SK-N-SH (cell line): ENCODE results near the gene TMOD4. TPM values are rescaled to one million over a fixed set of nuclear protein-coding genes. Genes with fewer than 3 reads are reported as not detected.

Experiments used
- CTCF ChIA-PET: fragments of 300-600, 350-600 bp; formaldehyde crosslinking; extraction: SDS; loops from one replicate; lab custom pipeline; 2021; lab: Yijun Ruan, JAX
- POLR2A ChIA-PET: fragments of 350-600 bp; sonication (Branson Sonifier 250); formaldehyde crosslinking; extraction: SDS; loops from one replicate; lab custom pipeline; 2020; ENCODE audit warnings: antibody characterized with exemption, inconsistent platforms; lab: Yijun Ruan, JAX
- DNase-seq: peaks from one replicate; pipeline ENCODE4 v3.0.0; 2012
- H2AFZ ChIP-seq: fragments of 200-600 bp; sonication (generic); 2 replicates; pipeline ENCODE4 v1.8.1; 2016; ENCODE audit warnings: antibody characterized with exemption, mild to moderate bottlenecking, low read depth
- H3F3A ChIP-seq: fragments of 200-600 bp; sonication (generic); replicated peaks from 2 replicates; pipeline ENCODE3; 2016; ENCODE audit warnings: antibody characterized with exemption, mild to moderate bottlenecking; ENCODE audit not compliant: insufficient read depth
- H3K27ac ChIP-seq, 2 experiments: fragments of 200-500 bp in 1 of 2; fragments of 200-600 bp in 1 of 2; sonication (Bioruptor generic) in 1 of 2; sonication (generic), shearing (Covaris generic) in 1 of 2; 2 replicates each; pipeline versions ENCODE4 v1.5.1 to v1.6.1; 2014 to 2016; ENCODE audit warnings: low read depth in 2 of 2, inconsistent platforms in 1 of 2, low read length in 1 of 2, mild to moderate bottlenecking in 1 of 2, mixed read lengths in 1 of 2
- H3K27me3 ChIP-seq: fragments of 200-600 bp; sonication (generic), shearing (Covaris generic); 2 replicates; pipeline ENCODE4 v1.6.1; 2016; ENCODE audit warnings: mixed run types; ENCODE audit not compliant: insufficient read depth
- H3K36me3 ChIP-seq, 2 experiments: fragments of 200-500 bp in 1 of 2; fragments of 200-600 bp in 1 of 2; sonication (Bioruptor generic) in 1 of 2; sonication (generic) in 1 of 2; replicated peaks in 1 of 2; 2 replicates each; pipeline versions ENCODE3 to v1.5.1; 2014 to 2016; ENCODE audit warnings: low read length in 1 of 2, mild to moderate bottlenecking in 1 of 2; ENCODE audit not compliant: insufficient read depth in 2 of 2, control insufficient read depth in 1 of 2
- H3K4me1 ChIP-seq, 2 experiments: fragments of 200-500 bp in 1 of 2; fragments of 200-600 bp in 1 of 2; sonication (Bioruptor generic) in 1 of 2; sonication (generic), shearing (Covaris generic) in 1 of 2; 2 replicates each; pipeline versions ENCODE4 v1.5.1 to v1.6.1; 2014 to 2016; ENCODE audit warnings: low read depth in 1 of 2, low read length in 1 of 2, mixed run types in 1 of 2; ENCODE audit not compliant: insufficient read depth in 2 of 2, control insufficient read depth in 1 of 2
- H3K4me2 ChIP-seq: fragments of 200-600 bp; sonication (generic), shearing (Covaris generic); 2 replicates; pipeline ENCODE4 v1.6.1; 2017; ENCODE audit warnings: mixed run types
- H3K4me3 ChIP-seq, 2 experiments: fragments of 200-500 bp in 1 of 2; fragments of 200-600 bp in 1 of 2; sonication (Bioruptor generic) in 1 of 2; sonication (generic), shearing (Covaris generic) in 1 of 2; 2 replicates each; pipeline versions ENCODE4 v1.5.1 to v1.8.1; 2014 to 2016; ENCODE audit warnings: low read depth in 2 of 2, inconsistent platforms in 1 of 2, low read length in 1 of 2, mild to moderate bottlenecking in 1 of 2, mixed read lengths in 1 of 2, moderate library complexity in 1 of 2
- H3K79me2 ChIP-seq: fragments of 200-600 bp; sonication (generic); 2 replicates; pipeline ENCODE4 v1.8.1; 2017; ENCODE audit warnings: mild to moderate bottlenecking; ENCODE audit not compliant: insufficient read depth
- H3K9ac ChIP-seq: fragments of 200-600 bp; sonication (generic); 2 replicates; pipeline ENCODE4 v1.6.1; 2017; ENCODE audit warnings: mixed run types
- H3K9me2 ChIP-seq: fragments of 200-600 bp; sonication (generic); 2 replicates; pipeline ENCODE4 v1.6.1; 2017; ENCODE audit warnings: mixed run types
- H3K9me3 ChIP-seq: fragments of 200-600 bp; sonication (generic); 2 replicates; pipeline ENCODE4 v1.6.1; 2017; ENCODE audit warnings: mixed run types, mild to moderate bottlenecking, moderate library complexity
- H4K20me1 ChIP-seq: fragments of 200-600 bp; sonication (generic); 2 replicates; pipeline ENCODE4 v1.6.1; 2017; ENCODE audit warnings: mild to moderate bottlenecking, mixed run types; ENCODE audit not compliant: insufficient read depth
- CTCF ChIP-seq: fragments of 200-600 bp; sonication (generic); IDR thresholded peaks from 2 replicates; pipeline ENCODE4 v1.6.1; 2017; ENCODE audit warnings: antibody characterized with exemption, mild to moderate bottlenecking, moderate library complexity
- EZH2phosphoT487 ChIP-seq: fragments of 200-600 bp; sonication (generic); IDR thresholded peaks from 2 replicates; pipeline ENCODE4 v1.6.1; 2017; ENCODE audit warnings: low read depth, mixed run types, mild to moderate bottlenecking, antibody characterized with exemption, moderate library complexity, borderline replicate concordance
- FOSL2 ChIP-seq: IDR thresholded peaks from 2 replicates; pipeline ENCODE4 v1.4.0; 2012; ENCODE audit warnings: low read depth, mild to moderate bottlenecking, moderate library complexity, borderline replicate concordance
- FOXJ3 ChIP-seq: sonication (generic); formaldehyde crosslinking; IDR thresholded peaks from 2 replicates; pipeline ENCODE4 v1.5.1; 2020; ENCODE audit warnings: mild to moderate bottlenecking, missing genetic modification reagents
- GABPA ChIP-seq: IDR thresholded peaks from 2 replicates; pipeline ENCODE4 v1.4.0; 2012; ENCODE audit warnings: low read depth, mild to moderate bottlenecking
- GATA2 ChIP-seq: sonication (generic); formaldehyde crosslinking; IDR thresholded peaks from 2 replicates; pipeline ENCODE4 v1.5.0; 2020; ENCODE audit warnings: mild to moderate bottlenecking, missing genetic modification reagents
- IRF3 ChIP-seq: fragments of 150-350 bp; IDR thresholded peaks from 2 replicates; pipeline ENCODE4 v1.6.1; 2016; ENCODE audit warnings: mild to moderate bottlenecking, low read depth, low read length
- MAX ChIP-seq: IDR thresholded peaks from 2 replicates; pipeline ENCODE4 v1.4.0; 2012; ENCODE audit warnings: low read depth
- NRF1 ChIP-seq: IDR thresholded peaks from 2 replicates; pipeline ENCODE4 v1.6.1; 2012; ENCODE audit warnings: low read depth, mild to moderate bottlenecking, low read length
- PBX3 ChIP-seq: IDR thresholded peaks from 2 replicates; pipeline ENCODE4; 2012
- POLR2AphosphoS5 ChIP-seq: IDR thresholded peaks from 2 replicates; pipeline ENCODE4 v1.6.1; 2012; ENCODE audit warnings: low read depth, low read length
- RCOR1 ChIP-seq: fragments of 150-350 bp; IDR thresholded peaks from 2 replicates; pipeline ENCODE4 v1.6.1; 2017; ENCODE audit warnings: antibody characterized with exemption, low read length
- RFX5 ChIP-seq: IDR thresholded peaks from 2 replicates; pipeline ENCODE4 v1.6.1; 2012; ENCODE audit warnings: mild to moderate bottlenecking, improper control_type of control experiment, low read length
- YY1 ChIP-seq: IDR thresholded peaks from 2 replicates; pipeline ENCODE4 v1.4.0; 2012; ENCODE audit warnings: low read depth, mild to moderate bottlenecking
- WGBS: methylation state at CpG from one replicate; pipeline ENCODE4 v1.1.6; 2017; ENCODE audit warnings: low lambda C conversion rate; 5-methylcytosine and 5-hydroxymethylcytosine counted together
- polyA plus RNA-seq, 3 experiments: library from polyadenylated mRNA; depleted of rRNA; stranded (reverse); fragments of >200 nt; gene quantifications; 2 replicates each; pipeline ENCODE4 v1.2.3, GENCODE V29; 2012
- TF ChIP-seq, protein P1 (sequence below): IDR thresholded peaks from 2 replicates; pipeline ENCODE4 v1.6.1; 2012; ENCODE audit warnings: mild to moderate bottlenecking, low read depth, low read length, moderate library complexity

Gene TMOD4
- polyA plus RNA-seq, 1 of the 3 experiments (the other 2 are of a cell fraction): 0.59 TPM

GRCh38 chr1:151176514-151177045 lies 799 bp upstream of the TMOD4 start (continued):
- TF ChIP-seq PBX3 (no peak), EZH2phosphoT487 (no peak), FOSL2 (no peak), GATA2 (CRISPR knock-in tag) (no peak), IRF3 (no peak)

GRCh38 chr1:151175041-151175741 lies 590 bp downstream of the TMOD4 start:
- no peaks in the 10 kb centered on the region for H3K9me2 ChIP-seq
- peaks cover 13% of the 10 kb centered on the region for H3F3A ChIP-seq
- H3K27ac ChIP-seq: no peak overlapping the region
- WGBS: 92% methylated on average over 6 of the region's 6 CpGs
- CTCF ChIA-PET: interaction anchor here (0.5 to 3.1 kb wide), 14 partner anchors 7 to 236 kb away, joined by 3 to 21 read pairs (median 4); partner anchors contain the start of genes LYSMD1, MINDY1, SCNM1 and VPS72
- H3K36me3 ChIP-seq: peaks cover 26 to 44% of the 10 kb centered on the region in 2 experiments
- H3K9me3 ChIP-seq: no peaks in the 10 kb centered on the region
- no peaks in the 10 kb centered on the region for H3K4me1 ChIP-seq
- no peak overlapping the region for H2AFZ ChIP-seq
- POLR2A ChIA-PET: interaction anchor here (1.4 kb wide), 1 partner anchor 15 kb away, joined by 6 read pairs; the partner anchor contains the start of gene VPS72
- H3K9ac ChIP-seq: no peak overlapping the region
- H3K79me2 ChIP-seq: no peaks in the 10 kb centered on the region
- TF ChIP-seq POLR2AphosphoS5 (no peak), MAX (no peak), RFX5 (no peak), GABPA (no peak), RCOR1 (no peak), EZH2phosphoT487 (no peak), YY1 (no peak), PBX3 (no peak), FOXJ3 (no peak), CTCF (no peak), NRF1 (no peak)
- TF ChIP-seq, protein P1, sequence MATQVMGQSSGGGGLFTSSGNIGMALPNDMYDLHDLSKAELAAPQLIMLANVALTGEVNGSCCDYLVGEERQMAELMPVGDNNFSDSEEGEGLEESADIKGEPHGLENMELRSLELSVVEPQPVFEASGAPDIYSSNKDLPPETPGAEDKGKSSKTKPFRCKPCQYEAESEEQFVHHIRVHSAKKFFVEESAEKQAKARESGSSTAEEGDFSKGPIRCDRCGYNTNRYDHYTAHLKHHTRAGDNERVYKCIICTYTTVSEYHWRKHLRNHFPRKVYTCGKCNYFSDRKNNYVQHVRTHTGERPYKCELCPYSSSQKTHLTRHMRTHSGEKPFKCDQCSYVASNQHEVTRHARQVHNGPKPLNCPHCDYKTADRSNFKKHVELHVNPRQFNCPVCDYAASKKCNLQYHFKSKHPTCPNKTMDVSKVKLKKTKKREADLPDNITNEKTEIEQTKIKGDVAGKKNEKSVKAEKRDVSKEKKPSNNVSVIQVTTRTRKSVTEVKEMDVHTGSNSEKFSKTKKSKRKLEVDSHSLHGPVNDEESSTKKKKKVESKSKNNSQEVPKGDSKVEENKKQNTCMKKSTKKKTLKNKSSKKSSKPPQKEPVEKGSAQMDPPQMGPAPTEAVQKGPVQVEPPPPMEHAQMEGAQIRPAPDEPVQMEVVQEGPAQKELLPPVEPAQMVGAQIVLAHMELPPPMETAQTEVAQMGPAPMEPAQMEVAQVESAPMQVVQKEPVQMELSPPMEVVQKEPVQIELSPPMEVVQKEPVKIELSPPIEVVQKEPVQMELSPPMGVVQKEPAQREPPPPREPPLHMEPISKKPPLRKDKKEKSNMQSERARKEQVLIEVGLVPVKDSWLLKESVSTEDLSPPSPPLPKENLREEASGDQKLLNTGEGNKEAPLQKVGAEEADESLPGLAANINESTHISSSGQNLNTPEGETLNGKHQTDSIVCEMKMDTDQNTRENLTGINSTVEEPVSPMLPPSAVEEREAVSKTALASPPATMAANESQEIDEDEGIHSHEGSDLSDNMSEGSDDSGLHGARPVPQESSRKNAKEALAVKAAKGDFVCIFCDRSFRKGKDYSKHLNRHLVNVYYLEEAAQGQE: no peak
- TF ChIP-seq, all 33 proteins: peak for 0
- Histone ChIP-seq H3K4me2 (no peak overlapping the region), H3K27me3 (no peaks in the 10 kb centered on the region), H3K4me3 (no peak overlapping the region), H4K20me1 (no peaks in the 10 kb centered on the region)
- no peak for DNase-seq
